GM21529 (cell line): ENCODE measurements around the gene SEC24C.

ENCODE experiments used
- ATAC-seq: cut with Tn5 transposase; IDR thresholded peaks from one replicate; pipeline ENCODE4 v1.9.1; 2021; ENCODE audit not compliant: unreplicated experiment

The SEC24C gene

DNA sequence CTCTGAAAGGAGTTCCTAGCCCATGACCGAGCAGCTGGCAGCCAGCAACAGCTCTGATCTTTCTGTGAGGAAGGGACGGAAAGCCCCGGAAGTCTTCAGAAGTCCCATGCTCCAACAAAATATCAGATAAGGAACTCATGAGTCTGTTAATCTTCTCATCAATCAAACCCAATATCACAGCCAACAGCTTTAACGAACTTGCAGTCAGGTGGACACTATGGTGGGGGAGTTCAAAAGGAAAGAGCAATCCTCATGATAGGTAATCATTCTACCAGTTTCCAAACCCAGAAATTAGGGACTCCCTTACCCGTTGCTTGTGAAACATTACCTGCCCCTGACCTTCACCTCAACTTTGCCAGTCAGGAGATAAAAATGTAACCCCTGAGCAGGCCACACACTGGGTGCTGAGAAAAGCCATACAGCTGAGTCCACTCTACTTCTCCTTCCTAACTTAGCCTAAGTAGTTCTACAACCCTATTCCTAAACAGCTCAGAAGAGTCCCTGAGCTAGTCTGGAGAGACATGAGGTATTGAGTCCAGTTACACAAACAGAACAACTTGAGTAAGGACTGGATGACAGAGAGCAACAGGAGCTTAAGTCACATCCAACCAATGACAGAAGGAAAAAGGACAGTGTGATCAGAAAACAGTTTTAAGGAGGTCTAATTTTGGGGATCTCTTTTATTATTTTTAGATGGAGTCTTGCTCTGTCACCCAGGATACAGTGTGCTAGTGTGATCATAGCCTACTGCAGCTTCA, 65.1 kb downstream of the SEC24C start:
- no peak for ATAC-seq

DNA sequence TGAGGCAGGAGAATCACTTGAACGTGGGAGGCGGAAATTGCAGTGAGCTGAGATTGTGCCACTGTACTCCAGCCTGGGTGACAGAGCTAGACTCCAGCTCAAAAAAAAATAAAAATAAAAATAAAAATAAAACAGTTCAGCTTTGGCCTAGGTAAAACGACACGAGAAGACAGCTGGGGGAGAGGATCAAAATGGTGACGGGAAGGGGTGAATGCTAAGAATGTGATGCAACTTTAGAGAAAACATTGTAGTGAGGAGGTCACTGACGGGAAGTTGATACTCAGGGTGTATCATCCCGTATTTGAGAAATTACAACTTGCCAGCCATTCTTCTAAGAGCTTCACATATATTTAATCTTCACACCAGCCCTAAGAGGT, 66.2 kb downstream of the SEC24C start:
- no peak for ATAC-seq

DNA sequence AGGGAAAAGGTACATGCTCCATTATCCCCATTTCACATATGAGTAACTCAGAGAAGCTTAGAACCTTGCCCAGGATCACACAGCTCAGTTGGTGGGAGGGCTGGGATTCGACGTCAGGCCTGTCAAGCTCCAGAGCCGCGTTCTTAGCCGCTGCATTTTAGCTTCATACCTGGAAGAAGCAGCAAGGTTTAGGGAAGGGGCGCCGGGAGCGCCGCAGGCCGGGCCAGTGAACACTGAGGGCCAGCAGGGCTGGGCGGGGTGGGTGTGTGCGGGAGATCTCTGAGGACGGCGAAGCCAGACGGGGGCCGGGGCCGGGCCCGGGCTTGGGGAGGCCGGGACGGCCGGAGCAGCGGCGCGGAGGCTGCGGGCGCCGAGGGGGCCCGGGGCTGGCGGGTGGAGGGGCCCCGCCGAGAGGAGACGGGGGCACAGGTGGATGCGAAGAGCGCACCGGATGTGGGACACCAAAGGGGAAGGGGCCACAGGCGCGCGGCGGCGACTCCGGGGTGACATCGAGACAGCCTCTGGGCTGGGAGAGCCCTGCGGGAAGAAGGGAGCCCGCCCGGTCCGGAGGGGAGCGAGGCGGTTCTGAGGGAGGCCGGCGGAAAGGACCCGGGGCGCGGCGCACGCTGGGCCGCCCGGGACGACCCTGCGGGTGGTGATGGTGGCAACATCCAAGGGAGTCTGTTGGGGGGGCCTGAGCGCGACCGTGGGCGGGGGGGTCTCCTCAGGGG, 66.7 kb downstream of the SEC24C start:
- ATAC-seq: peak; percentile 32

DNA sequence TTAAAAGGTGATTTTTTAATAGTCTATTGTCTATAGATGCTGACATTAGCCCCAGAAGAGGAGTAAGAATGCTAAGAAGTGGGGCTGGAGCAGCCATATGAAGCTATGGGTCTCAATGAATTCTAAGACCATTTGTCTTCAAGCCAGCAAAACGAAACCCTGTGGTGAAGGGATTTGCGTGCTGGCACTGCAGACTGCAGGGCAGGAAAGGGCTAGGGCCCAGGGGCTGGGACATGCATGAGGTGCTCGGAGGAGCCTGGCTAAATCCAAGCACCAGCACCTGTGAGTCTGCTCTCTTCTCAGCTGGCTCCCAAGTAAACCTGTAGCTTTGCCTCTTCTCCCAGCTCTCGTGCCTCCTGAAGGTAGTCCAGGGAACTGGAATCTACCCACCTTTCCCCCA, 68.5 kb downstream of the SEC24C start:
- ATAC-seq: no peak

DNA sequence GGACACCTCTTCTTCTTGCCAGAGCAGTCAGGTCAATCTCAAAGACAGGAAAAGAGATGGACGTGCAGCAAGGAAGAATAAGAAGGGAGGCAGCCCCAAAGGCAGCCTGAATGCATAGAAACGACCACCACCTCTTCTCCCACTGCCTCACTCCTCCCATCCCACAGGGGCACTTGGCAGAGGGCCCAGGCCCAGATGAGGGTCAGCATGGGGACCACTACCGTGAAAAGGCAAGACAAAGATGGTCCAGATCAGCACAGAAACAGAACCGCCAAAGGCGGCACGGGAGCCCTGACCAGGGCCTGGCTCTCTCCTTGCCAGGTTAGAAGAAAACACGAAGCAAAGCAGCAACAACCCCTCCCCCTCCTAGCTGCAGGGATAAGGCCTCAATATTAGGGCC, 69.2 kb downstream of the SEC24C start:
- ATAC-seq: no peak

DNA sequence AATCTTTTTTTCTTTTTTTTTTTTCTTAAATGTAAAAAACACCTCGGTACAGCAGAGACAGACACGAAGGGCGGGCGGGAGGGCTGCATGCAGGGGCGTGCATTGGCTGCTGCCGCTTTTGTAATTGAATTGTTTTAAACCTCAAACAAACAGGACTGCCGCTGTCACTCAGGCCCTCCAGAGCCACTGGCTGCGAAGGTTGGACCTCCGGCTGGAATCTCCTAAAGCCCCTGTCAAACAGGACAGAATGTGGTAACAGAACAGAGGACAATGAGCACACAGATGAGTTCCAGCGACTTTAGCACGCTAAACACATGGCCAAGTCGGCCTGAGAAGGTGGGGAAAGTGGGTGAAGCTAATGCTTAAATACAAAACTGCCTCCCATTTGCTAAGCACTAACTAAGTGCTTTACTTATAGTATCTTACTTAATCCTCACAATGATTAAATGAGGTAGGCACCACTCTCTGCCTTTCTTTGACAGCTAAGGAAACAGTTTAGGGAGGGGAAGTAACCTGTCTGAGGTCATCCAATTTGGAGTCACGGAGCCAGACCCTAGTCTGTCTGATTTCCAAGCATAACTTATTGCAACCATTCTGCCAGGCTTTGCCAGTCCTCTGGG, 70.2 kb downstream of the SEC24C start:
- no peak for ATAC-seq

DNA sequence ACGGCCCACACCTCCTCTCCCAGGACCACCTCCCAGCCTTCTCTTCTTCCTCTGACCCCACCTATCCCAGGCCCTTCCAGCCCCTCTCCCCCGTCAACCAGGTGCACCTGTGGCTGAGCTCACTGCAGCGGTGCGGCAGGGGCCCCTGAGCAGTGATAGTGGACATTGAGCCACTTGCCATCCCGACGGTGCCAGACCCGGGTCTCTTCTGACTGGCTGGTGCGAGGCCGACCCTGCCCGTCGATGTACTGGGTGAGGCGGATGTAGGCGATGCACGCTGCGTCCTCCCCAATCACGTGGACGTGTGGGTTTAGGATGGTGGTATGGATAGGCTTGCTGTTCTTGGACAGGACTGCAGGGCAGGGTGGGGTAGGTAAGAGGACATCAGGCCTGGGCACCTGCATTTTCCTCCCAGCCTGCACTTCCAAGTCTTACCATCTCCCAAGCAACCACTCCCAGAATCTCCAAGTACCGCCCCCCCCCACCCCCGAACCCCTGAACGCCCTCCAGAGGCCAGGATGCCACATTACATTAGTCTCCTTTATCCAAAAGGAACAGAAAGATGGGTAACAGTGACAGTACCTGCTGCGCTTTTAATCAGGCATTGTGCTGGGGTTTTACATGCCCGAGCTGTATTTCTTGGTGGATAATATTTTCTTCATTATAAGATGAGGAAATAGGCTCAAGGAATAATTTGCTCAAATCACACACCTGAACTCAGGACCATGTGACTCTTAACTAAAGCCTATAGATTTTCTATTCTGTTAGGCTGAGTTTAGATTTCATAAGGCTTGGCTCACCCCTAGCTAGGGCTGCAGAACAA, 70.9 kb downstream of the SEC24C start:
- ATAC-seq: no peak

DNA sequence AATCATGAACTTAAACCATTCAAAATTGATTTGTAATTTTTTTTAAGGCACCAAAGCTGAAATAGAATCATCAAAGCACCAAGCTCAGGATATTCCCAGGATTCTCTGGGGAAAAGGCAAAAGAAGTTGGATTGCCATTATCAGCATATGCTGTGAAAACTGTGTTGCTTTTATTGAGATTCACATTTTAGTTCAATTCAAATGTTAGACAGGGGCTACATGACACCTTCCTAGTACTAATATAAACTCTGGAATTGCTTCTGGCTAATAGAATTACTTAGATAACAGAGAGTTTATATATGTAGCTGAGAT, 71.5 kb downstream of the SEC24C start:
- no peak for ATAC-seq

DNA sequence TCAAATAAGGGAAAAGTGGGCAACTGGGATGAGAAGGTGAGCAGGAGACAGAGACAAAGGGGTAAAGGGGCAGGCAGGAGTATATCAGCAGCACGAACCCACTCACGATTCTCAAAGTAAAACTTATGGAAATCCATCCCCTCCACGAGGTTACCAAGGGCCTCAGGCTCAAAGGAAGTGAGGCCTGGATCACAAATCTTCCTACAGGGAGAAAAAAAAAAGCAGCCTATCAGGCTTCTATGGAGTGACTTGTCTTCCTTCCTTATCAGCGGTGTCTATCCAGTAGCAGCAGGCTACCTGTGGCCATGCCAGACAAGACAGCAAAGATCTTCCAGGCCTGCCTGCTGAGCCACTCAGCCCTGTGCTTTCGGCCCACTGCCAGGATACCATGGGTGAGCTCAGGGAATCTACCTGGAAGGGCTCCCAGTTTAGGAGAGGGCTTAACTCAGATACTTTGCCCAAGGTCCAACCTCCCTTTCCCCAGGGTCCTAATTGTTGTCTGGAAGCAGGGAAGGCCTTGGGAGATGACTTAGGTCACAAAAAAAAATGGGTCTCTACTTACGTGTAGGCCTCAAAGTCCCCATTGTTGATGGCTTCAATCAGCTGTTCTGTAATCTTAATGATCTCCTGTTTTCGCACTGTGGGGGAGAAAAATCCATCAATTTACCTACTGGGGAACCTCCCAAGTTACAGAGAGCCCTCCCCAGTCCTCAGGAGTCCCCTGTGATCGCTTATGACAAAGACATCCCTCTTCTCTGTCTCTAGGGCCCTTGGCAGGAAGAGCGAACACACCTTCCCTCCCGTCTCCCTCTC, 73.0 kb downstream of the SEC24C start:
- no peak for ATAC-seq

DNA sequence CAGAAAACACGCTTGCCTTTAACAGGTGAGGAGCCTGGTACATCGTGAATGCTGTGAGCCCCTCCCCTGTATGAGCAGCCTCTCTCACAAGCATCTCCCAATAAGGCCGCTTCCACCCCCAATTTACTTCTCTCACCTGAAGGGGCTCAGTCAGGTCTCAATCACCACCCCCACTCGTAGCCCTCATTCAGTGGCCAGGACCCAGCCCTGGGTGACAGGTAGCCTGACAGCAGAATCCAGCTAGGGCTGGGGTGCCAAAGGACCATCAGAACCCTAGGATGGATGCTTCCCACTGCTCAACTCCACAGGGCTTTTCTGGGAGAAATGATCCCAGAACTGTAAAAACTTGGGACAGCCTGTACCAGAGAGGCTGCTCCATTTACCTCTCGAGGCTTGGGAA, 73.7 kb downstream of the SEC24C start:
- ATAC-seq: no peak

DNA sequence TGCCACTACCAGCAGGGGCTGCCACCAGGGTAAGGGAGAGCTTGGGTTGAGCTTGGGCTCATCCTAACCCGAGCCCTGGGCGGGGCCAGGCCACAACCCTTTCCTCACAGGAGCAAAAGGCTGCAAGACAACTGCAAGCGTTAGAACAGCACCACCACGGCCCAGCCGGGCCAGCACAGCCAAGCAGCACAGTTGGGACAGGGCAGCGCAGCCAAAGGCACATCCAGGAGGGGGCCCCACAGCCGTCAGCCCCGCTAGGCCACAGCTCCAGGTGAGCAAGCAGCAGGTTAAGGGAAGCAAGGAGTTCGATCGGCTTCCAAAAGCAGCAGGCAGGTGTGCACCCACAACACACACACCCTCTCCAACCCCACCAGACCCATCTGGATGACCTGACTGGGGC, 74.2 kb downstream of the SEC24C start:
- no peak for ATAC-seq

DNA sequence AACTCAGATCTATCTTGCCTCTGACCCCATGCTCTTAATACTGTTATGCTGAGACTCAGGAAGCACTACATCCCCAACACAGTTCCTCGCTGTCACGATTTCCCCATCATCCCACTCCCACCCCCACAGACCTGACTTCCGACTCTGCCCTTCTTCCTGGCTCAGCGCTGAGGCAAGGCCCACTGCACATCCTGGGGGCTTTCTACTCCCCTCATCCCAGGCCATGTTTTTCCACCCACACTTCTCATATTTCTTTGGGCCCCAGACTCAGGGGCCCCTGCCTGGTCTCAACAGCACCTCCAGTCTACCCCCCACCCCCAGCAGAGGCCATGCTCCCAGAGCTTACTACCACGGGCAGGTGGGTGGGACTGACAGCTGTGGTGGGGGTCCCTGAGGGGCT, 74.9 kb downstream of the SEC24C start:
- no peak for ATAC-seq

DNA sequence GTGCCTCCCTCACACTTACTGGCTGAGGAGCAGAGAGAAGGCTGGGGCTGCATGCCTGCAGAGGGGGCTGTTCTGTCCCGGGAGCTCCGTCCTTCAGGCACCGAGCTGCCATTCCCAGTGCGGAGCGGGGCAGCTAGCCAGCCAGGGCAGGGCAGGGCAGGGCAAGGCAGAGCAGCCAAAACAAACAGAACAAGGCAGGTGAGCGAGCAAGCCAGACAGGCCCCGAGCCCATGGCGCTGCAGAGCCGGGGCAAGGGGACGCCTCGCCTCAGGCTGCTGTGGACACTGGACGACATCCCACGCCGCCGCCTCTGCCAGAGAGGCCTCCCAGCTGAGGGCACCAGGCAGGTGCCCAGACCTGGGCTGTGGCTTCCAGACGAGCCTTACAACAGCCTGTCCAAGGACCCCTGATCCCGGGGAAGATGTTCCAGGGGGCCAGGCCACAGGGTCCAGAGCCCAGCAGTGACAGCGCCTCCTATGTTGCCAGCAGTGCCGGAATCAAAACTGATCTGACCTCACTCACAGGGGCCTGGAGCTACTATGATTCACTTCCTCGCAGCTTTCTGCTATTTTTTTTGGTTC, 75.4 kb downstream of the SEC24C start:
- no peak for ATAC-seq
